ENCODE results near the gene P2RY12.
A peak's percentile ranks its signal among the peaks of the same experiment; 100 is the strongest.

Gene P2RY12

GRCh38 chr3:151306168-151306810 lies 78.3 kb downstream of the P2RY12 start:
- H3K4me3 ChIP-seq (ENCODE audit: low read depth in 1 of 2, low read length in 2 of 2) = no peak overlapping the region
- H3K9ac ChIP-seq (ENCODE audit: low read depth, low read length) = no peak overlapping the region
- DNase-seq (no peak), ATAC-seq (ENCODE audit: insufficient read depth, low read depth) (no peak)
- no peak overlapping the region for H2AFZ ChIP-seq (ENCODE audit: low read depth, low read length)
- H3K79me2 ChIP-seq (ENCODE audit: insufficient read depth, low read length) = no peaks in the 10 kb centered on the region
- no peak overlapping the region for H3K4me2 ChIP-seq (ENCODE audit: insufficient read depth, low read length)
- no peaks in the 10 kb centered on the region for H3K4me1 ChIP-seq (ENCODE audit: insufficient read depth, low read length)
- TF ChIP-seq EZH2 (IDR thresholded peaks at IDR 0.05; ENCODE audit: borderline replicate concordance, low read depth, low read length, severe bottlenecking) = no peak
- H3K27ac ChIP-seq (ENCODE audit: low read length) = no peak overlapping the region
- H3K9me3 ChIP-seq (ENCODE audit: insufficient read depth, low read length, severe bottlenecking) = no peaks in the 10 kb centered on the region
- no peaks in the 10 kb centered on the region for H3K36me3 ChIP-seq (ENCODE audit: insufficient read depth, low read length)
- H3K27me3 ChIP-seq (ENCODE audit: insufficient read depth, low read length, poor library complexity) = no peaks in the 10 kb centered on the region
- no peaks in the 10 kb centered on the region for H4K20me1 ChIP-seq (ENCODE audit: insufficient read depth, low read length)

- no peaks in the 10 kb centered on the region for H3K36me3 ChIP-seq (ENCODE audit: insufficient read depth, low read length)
- no peak for ATAC-seq (ENCODE audit: insufficient read depth, low read depth)
- no peak for TF ChIP-seq EZH2 (IDR thresholded peaks at IDR 0.05; ENCODE audit: borderline replicate concordance, low read depth, low read length, severe bottlenecking)
- TF ChIP-seq CTCF (IDR thresholded peaks at IDR 0.05; ENCODE audit: borderline replicate concordance, extremely low read depth, low read length, poor library complexity, severe bottlenecking) = no peak
Observed at GRCh38 chr3:151305775-151306151, 78.8 kb downstream of the P2RY12 start.

DNA sequence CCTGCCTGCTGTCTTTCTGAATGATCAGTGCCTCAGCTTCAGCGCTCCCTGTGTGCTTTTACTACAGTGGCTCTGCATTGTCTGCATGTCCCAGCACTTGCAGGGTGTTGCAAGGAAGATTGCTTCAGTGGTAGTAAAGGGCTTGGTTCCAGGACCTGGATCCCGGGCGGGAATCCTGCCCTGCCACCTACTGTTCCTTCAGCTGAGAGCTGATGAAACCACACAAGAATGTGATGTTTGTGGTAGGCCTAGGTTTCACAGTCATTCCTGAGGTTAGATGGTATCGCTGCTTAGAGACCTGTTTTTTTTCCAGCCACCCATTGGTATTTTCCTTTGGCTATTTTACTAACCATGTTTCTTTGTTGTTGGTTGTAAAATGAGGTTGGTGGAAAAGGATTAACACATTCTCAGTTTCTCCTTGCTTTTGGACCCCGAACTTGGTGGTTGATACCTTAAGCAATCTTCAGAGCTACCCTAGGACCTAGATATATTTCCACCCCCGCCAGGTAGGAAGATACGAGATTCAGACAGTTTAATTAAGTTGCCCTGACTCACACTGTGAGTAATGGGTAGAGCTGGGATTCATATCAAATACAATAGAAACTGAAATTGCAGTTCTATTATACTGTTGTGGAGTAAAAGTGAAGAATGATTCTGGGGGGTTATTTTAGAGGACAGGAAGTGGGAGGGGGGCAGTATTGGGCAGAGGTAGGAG lies 79.3 kb downstream of the P2RY12 start:
- Histone ChIP-seq H3K36me3 (ENCODE audit: insufficient read depth, low read length) (no peaks in the 10 kb centered on the region), H3K4me3 (ENCODE audit: low read depth in 1 of 2, low read length in 2 of 2) (no peak overlapping the region), H2AFZ (ENCODE audit: low read depth, low read length) (no peak overlapping the region), H3K4me1 (ENCODE audit: insufficient read depth, low read length) (no peaks in the 10 kb centered on the region), H3K9me3 (ENCODE audit: insufficient read depth, low read length, severe bottlenecking) (no peaks in the 10 kb centered on the region), H3K27me3 (ENCODE audit: insufficient read depth, low read length, poor library complexity) (no peaks in the 10 kb centered on the region), H4K20me1 (ENCODE audit: insufficient read depth, low read length) (no peaks in the 10 kb centered on the region), H3K9ac (ENCODE audit: low read depth, low read length) (no peak overlapping the region), H3K79me2 (ENCODE audit: insufficient read depth, low read length) (no peaks in the 10 kb centered on the region), H3K4me2 (ENCODE audit: insufficient read depth, low read length) (no peak overlapping the region), H3K27ac (ENCODE audit: low read length) (no peak overlapping the region)
- DNase-seq (no peak), ATAC-seq (ENCODE audit: insufficient read depth, low read depth) (peak; percentile 29; the same call in 1 of the 3 replicates)
- TF ChIP-seq CTCF (IDR thresholded peaks at IDR 0.05; ENCODE audit: borderline replicate concordance, extremely low read depth, low read length, poor library complexity, severe bottlenecking) = no peak
- TF ChIP-seq EZH2 (IDR thresholded peaks at IDR 0.05; ENCODE audit: borderline replicate concordance, low read depth, low read length, severe bottlenecking) = no peak

More at GRCh38 chr3:151305775-151306151, 78.8 kb downstream of the P2RY12 start:
- no peak overlapping the region for H2AFZ ChIP-seq (ENCODE audit: low read depth, low read length)
- no peak overlapping the region for H3K27ac ChIP-seq (ENCODE audit: low read length)
- DNase-seq = no peak
- H3K9me3 ChIP-seq (ENCODE audit: insufficient read depth, low read length, severe bottlenecking) = no peaks in the 10 kb centered on the region
- H3K9ac ChIP-seq (ENCODE audit: low read depth, low read length) = no peak overlapping the region
- H3K4me1 ChIP-seq (ENCODE audit: insufficient read depth, low read length) = no peaks in the 10 kb centered on the region
- H4K20me1 ChIP-seq (ENCODE audit: insufficient read depth, low read length) = no peaks in the 10 kb centered on the region
- no peak overlapping the region for H3K4me3 ChIP-seq (ENCODE audit: low read depth in 1 of 2, low read length in 2 of 2)
- H3K79me2 ChIP-seq (ENCODE audit: insufficient read depth, low read length) = no peaks in the 10 kb centered on the region
- no peaks in the 10 kb centered on the region for H3K27me3 ChIP-seq (ENCODE audit: insufficient read depth, low read length, poor library complexity)
- H3K4me2 ChIP-seq (ENCODE audit: insufficient read depth, low read length) = no peak overlapping the region

DNA sequence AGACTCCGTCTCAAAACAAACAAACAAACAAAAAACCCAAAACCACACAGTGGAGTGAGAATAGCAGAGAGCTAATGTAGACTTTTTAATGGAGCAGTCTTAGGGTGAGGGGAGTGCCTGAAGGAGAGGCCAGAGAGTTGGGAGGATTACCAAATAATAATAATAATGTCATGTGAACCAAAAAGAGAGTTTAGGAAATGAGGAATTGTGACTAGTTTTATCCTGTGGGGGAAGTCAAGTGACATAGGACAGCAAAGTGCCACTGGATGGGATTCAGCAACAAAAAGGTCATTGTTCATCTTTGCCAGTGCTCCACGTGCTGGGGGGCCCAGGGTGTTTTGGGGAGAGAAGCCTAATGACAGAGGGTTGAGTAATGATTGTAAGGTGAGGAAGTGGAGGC lies 80.8 kb downstream of the P2RY12 start:
- no peaks in the 10 kb centered on the region for H3K79me2 ChIP-seq (ENCODE audit: insufficient read depth, low read length)
- TF ChIP-seq CTCF (IDR thresholded peaks at IDR 0.05; ENCODE audit: borderline replicate concordance, extremely low read depth, low read length, poor library complexity, severe bottlenecking) (no peak), EZH2 (IDR thresholded peaks at IDR 0.05; ENCODE audit: borderline replicate concordance, low read depth, low read length, severe bottlenecking) (no peak)
- no peaks in the 10 kb centered on the region for H3K4me1 ChIP-seq (ENCODE audit: insufficient read depth, low read length)
- ATAC-seq (ENCODE audit: insufficient read depth, low read depth) (no peak), DNase-seq (no peak)
- H4K20me1 ChIP-seq (ENCODE audit: insufficient read depth, low read length) = no peaks in the 10 kb centered on the region
- H3K27ac ChIP-seq (ENCODE audit: low read length) = no peak overlapping the region
- H3K9ac ChIP-seq (ENCODE audit: low read depth, low read length) = no peak overlapping the region
- H3K4me3 ChIP-seq (ENCODE audit: low read depth in 1 of 2, low read length in 2 of 2) = no peak overlapping the region
- H3K36me3 ChIP-seq (ENCODE audit: insufficient read depth, low read length) = no peaks in the 10 kb centered on the region
- H3K27me3 ChIP-seq (ENCODE audit: insufficient read depth, low read length, poor library complexity) = no peaks in the 10 kb centered on the region
- no peak overlapping the region for H3K4me2 ChIP-seq (ENCODE audit: insufficient read depth, low read length)
- no peak overlapping the region for H2AFZ ChIP-seq (ENCODE audit: low read depth, low read length)
- H3K9me3 ChIP-seq (ENCODE audit: insufficient read depth, low read length, severe bottlenecking) = no peaks in the 10 kb centered on the region

Data from DND-41 (cell line).